Parathyroid adenoma (tissue), 2 donors: ENCODE measurements around the gene TMEM164.

Experiments
- H2AFZ ChIP-seq: fragments of 300-600 bp; sonication (generic); one replicate; pipeline ENCODE4 v1.7.0; 2017; ENCODE audit warnings: antibody characterized with exemption, mild to moderate bottlenecking
- H3K27ac ChIP-seq: fragments of 300-600 bp; sonication (generic); one replicate; pipeline ENCODE4 v1.7.0; 2017
- H3K27me3 ChIP-seq: fragments of 300-600 bp; sonication (generic); one replicate; pipeline ENCODE4 v1.7.0; 2017; ENCODE audit warnings: low read length; ENCODE audit not compliant: control insufficient read depth, insufficient read depth
- H3K36me3 ChIP-seq: fragments of 300-600 bp; sonication (generic); one replicate; pipeline ENCODE4 v1.7.0; 2017; ENCODE audit warnings: low read length; ENCODE audit not compliant: control insufficient read depth, insufficient read depth
- H3K4me1 ChIP-seq: fragments of 300-600 bp; sonication (generic); one replicate; pipeline ENCODE4 v1.7.0; 2017; ENCODE audit warnings: control low read depth
- H3K4me2 ChIP-seq: fragments of 300-600 bp; sonication (generic); one replicate; pipeline ENCODE4 v1.7.0; 2017; ENCODE audit warnings: low read length
- H3K4me3 ChIP-seq: fragments of 300-600 bp; sonication (generic); one replicate; pipeline ENCODE4 v1.7.0; 2017; ENCODE audit warnings: low read depth, low read length
- H3K79me2 ChIP-seq: fragments of 300-600 bp; sonication (generic); one replicate; pipeline ENCODE4 v1.7.0; 2017; ENCODE audit warnings: control low read depth
- H3K9ac ChIP-seq: fragments of 300-600 bp; sonication (generic); one replicate; pipeline ENCODE4 v1.7.0; 2017; ENCODE audit warnings: mild to moderate bottlenecking
- H3K9me3 ChIP-seq: fragments of 300-600 bp; sonication (generic); one replicate; pipeline ENCODE4 v1.7.0; 2017; ENCODE audit warnings: low read length; ENCODE audit not compliant: control insufficient read depth
- TF ChIP-seq, protein P1 (sequence below): fragments of 300-600 bp; sonication (generic); IDR thresholded peaks from one replicate; pipeline ENCODE4 v1.7.0; 2017; ENCODE audit warnings: antibody characterized with exemption, mild to moderate bottlenecking
- donor health status: primary hyperparathyroidism.

TMEM164 gene

DNA sequence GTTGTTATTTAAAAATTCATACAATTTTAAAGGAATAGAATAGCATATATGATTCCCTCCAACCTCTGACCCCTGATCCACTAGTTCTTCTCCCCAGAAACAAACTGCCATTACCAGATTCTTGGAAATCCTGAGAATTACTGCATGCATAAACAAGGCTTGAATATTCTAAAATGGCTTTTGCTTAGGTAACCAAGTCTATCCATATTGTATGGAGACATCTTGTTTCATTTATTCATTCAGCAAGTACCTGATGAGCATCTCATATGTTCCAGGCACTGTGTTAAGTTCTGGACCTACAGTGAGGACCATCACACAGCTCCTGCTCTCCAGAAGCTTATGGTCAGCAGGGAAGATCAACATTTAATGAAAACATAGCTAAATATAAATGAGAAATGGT, 49.4 kb downstream of the TMEM164 start:
- Histone ChIP-seq H3K27ac (no peak overlapping the region), H3K27me3 (no peaks in the 10 kb centered on the region), H3K36me3 (no peaks in the 10 kb centered on the region), H3K4me2 (no peak overlapping the region), H3K4me3 (no peak overlapping the region), H3K79me2 (peaks cover 3% of the 10 kb centered on the region), H3K9ac (no peak overlapping the region), H2AFZ (no peak overlapping the region), H3K4me1 (no peaks in the 10 kb centered on the region), H3K9me3 (no peaks in the 10 kb centered on the region)
- TF ChIP-seq, protein P1, sequence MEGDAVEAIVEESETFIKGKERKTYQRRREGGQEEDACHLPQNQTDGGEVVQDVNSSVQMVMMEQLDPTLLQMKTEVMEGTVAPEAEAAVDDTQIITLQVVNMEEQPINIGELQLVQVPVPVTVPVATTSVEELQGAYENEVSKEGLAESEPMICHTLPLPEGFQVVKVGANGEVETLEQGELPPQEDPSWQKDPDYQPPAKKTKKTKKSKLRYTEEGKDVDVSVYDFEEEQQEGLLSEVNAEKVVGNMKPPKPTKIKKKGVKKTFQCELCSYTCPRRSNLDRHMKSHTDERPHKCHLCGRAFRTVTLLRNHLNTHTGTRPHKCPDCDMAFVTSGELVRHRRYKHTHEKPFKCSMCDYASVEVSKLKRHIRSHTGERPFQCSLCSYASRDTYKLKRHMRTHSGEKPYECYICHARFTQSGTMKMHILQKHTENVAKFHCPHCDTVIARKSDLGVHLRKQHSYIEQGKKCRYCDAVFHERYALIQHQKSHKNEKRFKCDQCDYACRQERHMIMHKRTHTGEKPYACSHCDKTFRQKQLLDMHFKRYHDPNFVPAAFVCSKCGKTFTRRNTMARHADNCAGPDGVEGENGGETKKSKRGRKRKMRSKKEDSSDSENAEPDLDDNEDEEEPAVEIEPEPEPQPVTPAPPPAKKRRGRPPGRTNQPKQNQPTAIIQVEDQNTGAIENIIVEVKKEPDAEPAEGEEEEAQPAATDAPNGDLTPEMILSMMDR = no peak

DNA sequence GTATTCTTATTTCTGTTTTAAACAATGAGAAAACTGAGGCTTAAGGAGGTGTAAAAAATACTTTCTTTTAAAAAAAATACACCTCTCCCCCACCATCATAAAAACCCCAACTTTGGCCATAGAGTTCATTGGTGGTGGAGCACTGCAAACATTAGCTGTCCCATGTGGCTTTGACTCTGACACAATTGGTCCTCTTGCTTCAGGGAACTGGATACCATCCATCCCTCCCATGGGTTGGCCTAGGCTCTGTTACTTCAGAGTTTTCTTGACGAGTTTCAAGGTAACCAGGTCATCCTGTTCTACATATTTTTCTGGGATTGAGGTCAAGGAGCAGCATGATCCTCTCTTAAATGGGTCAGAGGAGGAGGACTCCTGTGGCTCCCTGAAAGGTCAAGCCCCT, 50.5 kb downstream of the TMEM164 start:
- no peak overlapping the region for H3K4me2 ChIP-seq

DNA sequence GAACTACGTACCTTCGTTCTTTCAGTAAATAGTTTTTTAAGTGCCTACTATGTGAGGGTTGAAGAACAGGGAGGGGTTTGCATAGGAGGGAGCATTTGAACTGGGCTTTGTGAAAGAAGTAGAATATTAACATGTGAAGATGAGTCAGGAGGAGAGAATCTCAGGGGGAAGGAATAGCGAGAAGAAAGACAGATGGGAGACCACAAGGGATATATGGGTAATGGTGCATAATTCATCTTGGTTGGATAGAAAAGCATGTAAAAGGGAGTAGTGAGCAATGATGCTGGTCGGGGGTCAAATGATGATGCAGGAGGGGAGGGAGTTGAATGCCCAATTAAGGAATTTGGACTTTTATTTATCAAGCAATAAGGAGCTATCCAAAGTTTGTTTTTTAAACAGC, 52.7 kb downstream of the TMEM164 start:
- Histone ChIP-seq H3K9ac (no peak overlapping the region), H3K9me3 (no peaks in the 10 kb centered on the region), H3K79me2 (peaks cover 3% of the 10 kb centered on the region), H2AFZ (no peak overlapping the region), H3K4me3 (no peak overlapping the region), H3K4me1 (no peaks in the 10 kb centered on the region), H3K36me3 (no peaks in the 10 kb centered on the region), H3K27me3 (no peaks in the 10 kb centered on the region), H3K4me2 (no peak overlapping the region), H3K27ac (no peak overlapping the region)
- TF ChIP-seq, protein P1 = no peak

More for the DNA sequence above, 50.5 kb downstream of the TMEM164 start:
- H3K9ac ChIP-seq = no peak overlapping the region
- H3K4me3 ChIP-seq = no peak overlapping the region
- H3K27me3 ChIP-seq = no peaks in the 10 kb centered on the region
- no peaks in the 10 kb centered on the region for H3K4me1 ChIP-seq
- TF ChIP-seq, protein P1 = no peak
- H3K36me3 ChIP-seq = no peaks in the 10 kb centered on the region
- H3K9me3 ChIP-seq = no peaks in the 10 kb centered on the region
- no peak overlapping the region for H2AFZ ChIP-seq
- H3K27ac ChIP-seq = no peak overlapping the region
- H3K79me2 ChIP-seq = peaks cover 3% of the 10 kb centered on the region

DNA sequence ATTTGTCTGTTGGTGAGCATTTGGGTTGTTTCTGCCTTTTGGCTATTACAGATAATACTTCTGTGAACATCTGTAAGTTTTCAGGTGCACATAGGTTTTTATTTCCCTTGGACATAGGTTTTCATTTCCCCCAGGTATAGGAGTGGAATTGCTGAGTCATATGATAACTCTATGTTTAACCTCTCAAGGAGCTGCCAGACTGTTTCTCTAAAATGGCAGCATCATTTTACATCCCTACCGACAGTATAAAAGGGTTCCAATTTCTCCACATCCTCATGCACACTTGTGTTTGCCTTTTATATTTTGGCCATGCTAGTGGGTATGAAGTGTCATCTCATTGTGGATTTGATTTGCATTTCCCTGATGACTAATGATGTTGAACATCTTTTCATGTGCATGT, 53.5 kb downstream of the TMEM164 start:
- Histone ChIP-seq H3K4me3 (no peak overlapping the region), H3K36me3 (no peaks in the 10 kb centered on the region), H3K79me2 (peaks cover 3% of the 10 kb centered on the region), H3K27ac (no peak overlapping the region), H3K27me3 (no peaks in the 10 kb centered on the region), H2AFZ (no peak overlapping the region), H3K9ac (no peak overlapping the region), H3K9me3 (no peaks in the 10 kb centered on the region), H3K4me1 (no peaks in the 10 kb centered on the region), H3K4me2 (no peak overlapping the region)
- TF ChIP-seq, protein P1 = no peak

DNA sequence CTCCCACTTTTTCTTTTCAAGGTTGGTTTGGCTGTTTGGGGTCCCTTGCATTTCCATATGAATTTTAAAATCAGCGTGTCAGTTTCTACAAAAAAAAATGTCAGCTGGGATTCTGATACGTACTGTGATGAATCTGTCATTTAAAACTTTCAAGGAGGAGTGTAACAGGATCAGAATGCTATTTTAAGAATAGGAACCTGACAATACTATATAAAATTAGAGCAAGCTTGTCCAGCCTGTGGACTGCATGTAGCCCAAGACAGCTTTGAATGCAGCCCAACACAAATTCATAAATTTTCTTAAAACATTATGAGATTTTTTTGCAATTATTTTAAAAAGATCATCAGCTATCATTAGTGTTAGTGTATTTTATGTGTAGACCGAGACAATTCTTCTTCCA, 56.5 kb downstream of the TMEM164 start:
- Histone ChIP-seq H3K4me1 (no peaks in the 10 kb centered on the region), H3K4me2 (no peak overlapping the region), H3K9me3 (no peaks in the 10 kb centered on the region), H3K27me3 (no peaks in the 10 kb centered on the region), H3K79me2 (peaks cover 3% of the 10 kb centered on the region), H3K36me3 (no peaks in the 10 kb centered on the region), H3K9ac (no peak overlapping the region), H3K27ac (no peak overlapping the region), H2AFZ (no peak overlapping the region), H3K4me3 (no peak overlapping the region)
- TF ChIP-seq, protein P1 = no peak
